Adrenal gland (tissue), 5 donors: Measurements from ENCODE around the gene RACK1.
"Not testable (repeated sequence)": the region's sequence is repeated elsewhere in the genome, so short reads cannot be mapped to it uniquely, and the experiment has no call there.

ENCODE experiments used
- POLR2A ChIP-seq, 2 donors: fragments of 450-650 bp; IDR thresholded peaks; one replicate each; pipeline ENCODE4 v1.6.1; 2017; ENCODE audit warnings: antibody characterized with exemption in 2 of 2, mild to moderate bottlenecking in 2 of 2, moderate library complexity in 1 of 2
- TF ChIP-seq, protein P1 (sequence below), 6 experiments: fragments of 450-650 bp in 4 of 6; fragments of 200-600 bp in 2 of 6; sonication (generic) in 1 of 6; IDR thresholded peaks; 1 replicate in 5 of 6; 2 replicates in 1 of 6; pipeline versions ENCODE4 v1.5.1 to v1.8.0; 2016 to 2021; ENCODE audit warnings: antibody characterized with exemption in 6 of 6, mild to moderate bottlenecking in 2 of 6, moderate library complexity in 1 of 6
- donor health status: DM: no; HTN: no; CAD: no.

DNA sequence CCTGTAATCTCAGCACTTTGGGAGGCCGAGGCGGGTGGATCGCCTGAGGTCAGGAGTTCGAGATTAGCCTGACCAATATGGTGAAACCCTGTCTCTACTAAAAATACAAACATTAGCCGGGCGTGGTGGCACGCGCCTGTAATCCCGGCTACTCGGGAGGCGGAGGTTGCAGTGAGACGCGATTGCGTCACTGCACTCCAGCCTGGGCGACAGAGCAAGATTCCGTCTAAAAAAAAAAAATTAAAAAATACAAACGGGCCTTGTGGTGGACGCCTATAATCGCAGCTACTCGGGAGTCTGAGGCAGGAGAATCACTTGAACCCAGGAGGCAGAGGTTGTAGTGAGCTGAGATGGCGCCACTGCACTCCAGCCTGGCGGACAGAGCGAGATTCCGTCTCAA is 34.7 kb downstream of the RACK1 start:
- TF ChIP-seq, protein P1, sequence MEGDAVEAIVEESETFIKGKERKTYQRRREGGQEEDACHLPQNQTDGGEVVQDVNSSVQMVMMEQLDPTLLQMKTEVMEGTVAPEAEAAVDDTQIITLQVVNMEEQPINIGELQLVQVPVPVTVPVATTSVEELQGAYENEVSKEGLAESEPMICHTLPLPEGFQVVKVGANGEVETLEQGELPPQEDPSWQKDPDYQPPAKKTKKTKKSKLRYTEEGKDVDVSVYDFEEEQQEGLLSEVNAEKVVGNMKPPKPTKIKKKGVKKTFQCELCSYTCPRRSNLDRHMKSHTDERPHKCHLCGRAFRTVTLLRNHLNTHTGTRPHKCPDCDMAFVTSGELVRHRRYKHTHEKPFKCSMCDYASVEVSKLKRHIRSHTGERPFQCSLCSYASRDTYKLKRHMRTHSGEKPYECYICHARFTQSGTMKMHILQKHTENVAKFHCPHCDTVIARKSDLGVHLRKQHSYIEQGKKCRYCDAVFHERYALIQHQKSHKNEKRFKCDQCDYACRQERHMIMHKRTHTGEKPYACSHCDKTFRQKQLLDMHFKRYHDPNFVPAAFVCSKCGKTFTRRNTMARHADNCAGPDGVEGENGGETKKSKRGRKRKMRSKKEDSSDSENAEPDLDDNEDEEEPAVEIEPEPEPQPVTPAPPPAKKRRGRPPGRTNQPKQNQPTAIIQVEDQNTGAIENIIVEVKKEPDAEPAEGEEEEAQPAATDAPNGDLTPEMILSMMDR (IDR thresholded peaks at IDR 0.05), result not testable (repeated sequence)
- not testable (repeated sequence) for TF ChIP-seq POLR2A (IDR thresholded peaks at IDR 0.05)
